ENCODE data around the gene PPP5C.

DNA sequence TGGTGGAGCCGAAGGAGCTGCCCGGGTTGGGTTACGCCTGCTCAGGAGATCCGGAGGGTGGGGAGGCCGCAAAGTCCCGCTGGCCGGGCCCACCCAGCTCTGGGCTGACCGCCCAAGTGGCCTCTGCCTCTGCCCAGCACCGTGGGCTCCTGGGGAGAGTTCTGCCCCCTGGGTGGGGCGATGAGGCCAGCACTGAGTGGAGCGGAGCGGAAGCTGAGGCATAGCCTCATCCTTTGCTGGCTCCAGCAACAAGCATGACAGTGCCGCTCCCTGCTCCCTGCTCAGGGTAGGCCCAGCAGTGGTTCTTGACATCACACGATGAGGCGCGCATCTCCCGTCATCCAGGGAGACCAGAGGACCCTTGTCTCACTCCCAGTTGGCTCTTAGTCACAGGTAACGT is 44.0 kb downstream of the PPP5C start:
- no peak for TF ChIP-seq CTCF (conservative IDR thresholded peaks at IDR 0.05; ENCODE audit: low read depth, low read length)
- TF ChIP-seq EZH2phosphoT487 (IDR thresholded peaks at IDR 0.05; ENCODE audit: borderline replicate concordance, low read length): no peak
- TF ChIP-seq EZH2 (IDR thresholded peaks at IDR 0.05; ENCODE audit: low read length, unreplicated experiment): no peak

Data from PC-3 (cell line).